ENCODE measurements around the gene UHMK1.
"Not testable (repeated sequence)": the region's sequence is repeated elsewhere in the genome, so short reads cannot be mapped to it uniquely, and the experiment has no call there.

UHMK1 gene

GRCh38 chr1:162566870-162567269 lies 69.3 kb downstream of the UHMK1 start:
- DNase-seq (ENCODE audit: low read depth), result no peak

- no peak for DNase-seq (ENCODE audit: low read depth)
These were observed 71.2 kb downstream of the UHMK1 start for GRCh38 chr1:162568802-162569201.

GRCh38 chr1:162570718-162571117 lies 73.1 kb downstream of the UHMK1 start:
- DNase-seq (ENCODE audit: low read depth), result no peak

GRCh38 chr1:162571121-162571520 lies 73.5 kb downstream of the UHMK1 start:
- not testable (repeated sequence) for DNase-seq (ENCODE audit: low read depth)

- no peak for DNase-seq (ENCODE audit: low read depth)
These were observed 74.1 kb downstream of the UHMK1 start for GRCh38 chr1:162571696-162572095.

- no peak for DNase-seq (ENCODE audit: low read depth)
These were observed 75.5 kb downstream of the UHMK1 start for GRCh38 chr1:162573136-162573535.

- no peak for DNase-seq (ENCODE audit: low read depth)
These were observed 80.6 kb downstream of the UHMK1 start for GRCh38 chr1:162578071-162578700.

- no peak for DNase-seq (ENCODE audit: low read depth)
These were observed 81.3 kb downstream of the UHMK1 start for GRCh38 chr1:162578936-162579335.
